ENCODE results near the gene ATP6V1B1. TPM values are rescaled to one million over a fixed set of nuclear protein-coding genes. Genes with fewer than 3 reads are reported as not detected.

ATP6V1B1 gene
- polyA plus RNA-seq, 1 donor (not counting 4 experiments of a cell fraction or from before 2014, with no cell fraction given) = not detected

GRCh38 chr2:70979626-70980025 lies 43.9 kb downstream of the ATP6V1B1 start:
- dilution Hi-C loops (cut with MboI; ENCODE audit: extremely low pct_ligation_motif_present, low sequenced_read_pairs) = no loop called here
- no peaks in the 10 kb centered on the region for H3K9me1 ChIP-seq (ENCODE audit: control insufficient read depth, extremely low read depth, insufficient read depth, low read length)
- H3K4me1 ChIP-seq (ENCODE audit: control insufficient read depth, extremely low read depth, insufficient read depth, low read length) = peaks cover 18% of the 10 kb centered on the region
- no peak overlapping the region for H3K4me2 ChIP-seq (ENCODE audit: control insufficient read depth, extremely low read depth, insufficient read depth, low read depth, low read length)
- H4K20me1 ChIP-seq (ENCODE audit: control insufficient read depth, extremely low read depth, insufficient read depth, low read length) = no peaks in the 10 kb centered on the region
- no peak overlapping the region for H3K9ac ChIP-seq (ENCODE audit: control insufficient read depth, extremely low read depth, insufficient read depth, low read length)
- FAIRE-seq = no peak
- no peak overlapping the region for H3K4me3 ChIP-seq (ENCODE audit: control insufficient read depth in 2 of 3, extremely low read depth in 1 of 3, insufficient read depth in 2 of 3, low read depth in 1 of 3, low read length in 3 of 3)
- no peaks in the 10 kb centered on the region for H3K9me3 ChIP-seq (ENCODE audit: control insufficient read depth, low read depth, low read length)
- H3K79me2 ChIP-seq (ENCODE audit: control insufficient read depth, insufficient read depth, low read length) = no peaks in the 10 kb centered on the region
- no peaks in the 10 kb centered on the region for H3K27me3 ChIP-seq (ENCODE audit: control insufficient read depth, extremely low read depth, insufficient read depth, low read length)
- peaks cover 0 to 7% of the 10 kb centered on the region in 2 experiments for H3K36me3 ChIP-seq (ENCODE audit: control insufficient read depth in 2 of 2, extremely low read depth in 1 of 2, insufficient read depth in 2 of 2, low read length in 2 of 2)
- TF ChIP-seq EZH2 (IDR thresholded peaks at IDR 0.05; ENCODE audit: low read length) = no peak
- TF ChIP-seq, protein P1, sequence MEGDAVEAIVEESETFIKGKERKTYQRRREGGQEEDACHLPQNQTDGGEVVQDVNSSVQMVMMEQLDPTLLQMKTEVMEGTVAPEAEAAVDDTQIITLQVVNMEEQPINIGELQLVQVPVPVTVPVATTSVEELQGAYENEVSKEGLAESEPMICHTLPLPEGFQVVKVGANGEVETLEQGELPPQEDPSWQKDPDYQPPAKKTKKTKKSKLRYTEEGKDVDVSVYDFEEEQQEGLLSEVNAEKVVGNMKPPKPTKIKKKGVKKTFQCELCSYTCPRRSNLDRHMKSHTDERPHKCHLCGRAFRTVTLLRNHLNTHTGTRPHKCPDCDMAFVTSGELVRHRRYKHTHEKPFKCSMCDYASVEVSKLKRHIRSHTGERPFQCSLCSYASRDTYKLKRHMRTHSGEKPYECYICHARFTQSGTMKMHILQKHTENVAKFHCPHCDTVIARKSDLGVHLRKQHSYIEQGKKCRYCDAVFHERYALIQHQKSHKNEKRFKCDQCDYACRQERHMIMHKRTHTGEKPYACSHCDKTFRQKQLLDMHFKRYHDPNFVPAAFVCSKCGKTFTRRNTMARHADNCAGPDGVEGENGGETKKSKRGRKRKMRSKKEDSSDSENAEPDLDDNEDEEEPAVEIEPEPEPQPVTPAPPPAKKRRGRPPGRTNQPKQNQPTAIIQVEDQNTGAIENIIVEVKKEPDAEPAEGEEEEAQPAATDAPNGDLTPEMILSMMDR (optimal IDR thresholded peaks at IDR 0.05 in 1 of 3, IDR thresholded peaks at IDR 0.05 in 1 of 3, conservative IDR thresholded peaks at IDR 0.05 in 1 of 3; ENCODE audit: extremely low read depth in 1 of 3, insufficient read depth in 2 of 3, low read length in 3 of 3) = no peak
- DNase-seq (ENCODE audit: low read depth, low spot score) = no peak
- H3K27ac ChIP-seq (ENCODE audit: control insufficient read depth, insufficient read depth, low read length) = no peak overlapping the region
- no peak overlapping the region for H2AFZ ChIP-seq (ENCODE audit: control insufficient read depth, low read length)

DNA sequence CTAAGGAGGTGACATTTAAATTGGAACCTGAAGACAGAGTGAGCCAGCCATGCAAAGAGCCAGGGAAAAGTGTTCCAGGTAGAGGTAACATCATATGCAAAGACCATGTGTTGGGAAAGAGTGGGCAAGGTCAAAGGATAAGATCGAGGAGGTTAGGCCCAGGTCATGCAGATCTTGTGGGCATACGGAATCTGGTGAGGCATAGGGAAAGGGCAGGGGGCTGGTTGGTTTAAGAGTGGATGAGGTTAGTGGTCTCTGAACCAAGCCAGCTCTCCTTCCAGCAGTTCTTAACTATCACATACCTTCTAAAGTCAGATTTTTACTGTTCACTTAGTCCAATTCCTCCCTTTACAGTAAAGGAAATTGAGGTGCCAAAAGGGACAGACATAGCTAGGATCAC lies 45.7 kb downstream of the ATP6V1B1 start:
- no peak overlapping the region for H2AFZ ChIP-seq (ENCODE audit: control insufficient read depth, low read length)
- peaks cover 0 to 13% of the 10 kb centered on the region in 2 experiments for H3K36me3 ChIP-seq (ENCODE audit: control insufficient read depth in 2 of 2, extremely low read depth in 1 of 2, insufficient read depth in 2 of 2, low read length in 2 of 2)
- H3K9ac ChIP-seq (ENCODE audit: control insufficient read depth, extremely low read depth, insufficient read depth, low read length) = no peak overlapping the region
- peaks cover 18% of the 10 kb centered on the region for H3K4me1 ChIP-seq (ENCODE audit: control insufficient read depth, extremely low read depth, insufficient read depth, low read length)
- no peak for FAIRE-seq
- dilution Hi-C loops (cut with MboI; ENCODE audit: extremely low pct_ligation_motif_present, low sequenced_read_pairs) = no loop called here
- H3K27me3 ChIP-seq (ENCODE audit: control insufficient read depth, extremely low read depth, insufficient read depth, low read length) = no peaks in the 10 kb centered on the region
- H3K4me2 ChIP-seq (ENCODE audit: control insufficient read depth, extremely low read depth, insufficient read depth, low read depth, low read length) = no peak overlapping the region
- no peaks in the 10 kb centered on the region for H3K9me3 ChIP-seq (ENCODE audit: control insufficient read depth, low read depth, low read length)
- H3K79me2 ChIP-seq (ENCODE audit: control insufficient read depth, insufficient read depth, low read length) = no peaks in the 10 kb centered on the region
- no peak for TF ChIP-seq EZH2 (IDR thresholded peaks at IDR 0.05; ENCODE audit: low read length)
- TF ChIP-seq, protein P1 (optimal IDR thresholded peaks at IDR 0.05 in 1 of 3, IDR thresholded peaks at IDR 0.05 in 1 of 3, conservative IDR thresholded peaks at IDR 0.05 in 1 of 3; ENCODE audit: extremely low read depth in 1 of 3, insufficient read depth in 2 of 3, low read length in 3 of 3) = no peak
- no peaks in the 10 kb centered on the region for H4K20me1 ChIP-seq (ENCODE audit: control insufficient read depth, extremely low read depth, insufficient read depth, low read length)
- no peaks in the 10 kb centered on the region for H3K9me1 ChIP-seq (ENCODE audit: control insufficient read depth, extremely low read depth, insufficient read depth, low read length)
- no peak for DNase-seq (ENCODE audit: low read depth, low spot score)
- no peak overlapping the region for H3K4me3 ChIP-seq (ENCODE audit: control insufficient read depth in 2 of 3, extremely low read depth in 1 of 3, insufficient read depth in 2 of 3, low read depth in 1 of 3, low read length in 3 of 3)
- H3K27ac ChIP-seq (ENCODE audit: control insufficient read depth, insufficient read depth, low read length) = no peak overlapping the region

Measured in keratinocyte (primary cell).